IPS-NIHi11 (cell line): ENCODE results near the gene F2R.
"Not testable (repeated sequence)": the region's sequence is repeated elsewhere in the genome, so short reads cannot be mapped to it uniquely, and the experiment has no call there.

Source experiments
- DNase-seq: peaks from one replicate; pipeline ENCODE4 v3.0.0; 2012; ENCODE audit warnings: mixed read lengths, low spot score

The F2R gene

GRCh38 chr5:76755779-76756637, 40.1 kb downstream of the F2R start:
- no peak for DNase-seq

GRCh38 chr5:76757049-76757448, 41.1 kb downstream of the F2R start:
- DNase-seq: no peak

GRCh38 chr5:76761118-76761517, 45.2 kb downstream of the F2R start:
- DNase-seq: not testable (repeated sequence)

DNA sequence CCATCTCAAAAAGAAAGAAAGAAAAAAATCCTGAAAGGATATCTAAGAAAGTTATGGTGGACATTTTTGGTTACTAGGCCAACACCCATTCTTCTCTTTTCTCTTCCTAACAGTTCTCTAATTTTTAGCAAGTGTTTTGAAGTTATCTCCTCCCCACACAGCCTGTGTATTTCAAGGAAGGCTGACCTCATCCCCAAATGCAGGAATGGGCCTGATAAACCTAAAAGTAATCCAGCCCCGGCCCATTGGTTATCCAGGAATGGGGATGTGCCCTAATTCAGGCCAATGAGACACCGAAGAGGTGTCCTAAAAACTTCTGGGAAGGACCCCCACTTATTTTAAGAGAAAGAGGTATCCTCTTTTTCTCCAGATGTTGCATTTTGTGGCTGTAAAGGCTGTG, 46.6 kb downstream of the F2R start:
- no peak for DNase-seq

DNA sequence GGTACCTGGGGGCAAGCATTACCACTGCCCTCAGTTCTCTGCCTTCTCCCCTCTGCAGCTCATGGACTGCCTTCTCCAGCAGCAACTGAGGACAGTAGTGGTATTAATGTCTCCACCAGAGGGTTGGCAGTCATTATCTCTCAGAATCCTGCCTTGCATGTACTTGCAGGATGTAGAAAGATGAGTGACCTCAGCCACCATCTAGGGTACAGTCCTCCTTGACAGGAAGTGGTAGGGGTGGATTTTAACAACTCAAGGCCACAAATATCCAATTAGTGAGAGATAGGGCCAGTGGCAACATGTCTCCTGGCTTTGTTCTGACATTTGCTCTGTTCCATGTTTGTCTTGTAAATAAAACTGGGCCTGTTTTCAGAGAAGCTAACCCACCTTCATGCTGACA, 47.2 kb downstream of the F2R start:
- no peak for DNase-seq

DNA sequence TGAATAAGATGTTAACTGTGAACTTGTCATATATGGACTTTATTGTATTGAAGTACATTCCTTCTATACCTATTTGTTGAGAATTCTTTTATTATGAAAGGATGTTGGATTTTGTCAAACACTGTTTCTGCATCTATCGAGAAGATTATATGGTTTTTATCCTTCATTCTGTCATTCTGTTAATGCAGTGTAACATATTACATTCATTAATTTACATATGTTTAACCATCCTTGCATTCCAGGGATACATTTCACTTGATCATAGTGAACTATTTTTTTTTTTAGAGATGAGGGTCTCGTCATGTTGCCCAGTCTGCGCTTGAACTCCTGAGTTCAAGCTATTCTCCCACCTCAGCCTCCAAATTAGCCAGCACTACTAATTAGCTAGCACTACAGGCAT, 48.4 kb downstream of the F2R start:
- no peak for DNase-seq

DNA sequence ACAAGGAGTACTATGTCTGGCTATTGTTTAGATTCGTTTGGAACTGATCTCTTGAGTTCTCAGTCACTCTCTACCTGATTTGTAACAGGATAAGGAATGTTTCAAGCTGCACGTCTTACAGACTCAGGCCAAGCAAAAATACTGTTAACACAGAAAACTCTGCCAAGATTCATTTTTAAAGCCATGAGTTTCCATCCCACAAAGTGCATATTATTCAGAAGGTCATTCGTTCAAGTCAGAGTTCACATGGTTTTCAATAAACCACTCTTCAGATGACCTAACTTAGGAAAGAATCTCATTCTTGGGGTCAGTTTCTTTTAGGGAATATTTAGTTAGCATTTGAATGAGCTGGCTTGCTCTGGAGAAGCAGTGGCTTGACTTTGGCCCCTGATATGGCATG, 49.3 kb downstream of the F2R start:
- no peak for DNase-seq

GRCh38 chr5:76766746-76767145, 50.8 kb downstream of the F2R start:
- no peak for DNase-seq

DNA sequence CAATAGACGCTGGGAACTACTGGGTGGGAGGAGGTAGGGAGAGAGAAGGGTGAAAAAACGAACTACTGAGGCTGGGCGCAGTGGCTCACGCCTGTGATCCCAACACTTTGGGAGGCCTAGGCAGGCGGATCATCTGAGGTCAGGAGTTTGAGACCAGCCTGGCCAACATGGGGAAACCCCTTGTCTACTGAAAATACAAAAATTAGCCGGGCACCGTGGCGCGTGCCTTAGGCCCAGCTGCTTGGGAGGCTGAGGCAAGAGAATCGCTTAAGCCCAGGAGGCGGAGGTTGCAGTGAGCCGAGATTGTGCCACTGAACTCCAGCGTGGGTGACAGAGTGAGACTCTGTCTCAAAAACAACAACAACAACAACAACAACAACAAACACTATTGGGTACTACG, 55.1 kb downstream of the F2R start:
- not testable (repeated sequence) for DNase-seq

DNA sequence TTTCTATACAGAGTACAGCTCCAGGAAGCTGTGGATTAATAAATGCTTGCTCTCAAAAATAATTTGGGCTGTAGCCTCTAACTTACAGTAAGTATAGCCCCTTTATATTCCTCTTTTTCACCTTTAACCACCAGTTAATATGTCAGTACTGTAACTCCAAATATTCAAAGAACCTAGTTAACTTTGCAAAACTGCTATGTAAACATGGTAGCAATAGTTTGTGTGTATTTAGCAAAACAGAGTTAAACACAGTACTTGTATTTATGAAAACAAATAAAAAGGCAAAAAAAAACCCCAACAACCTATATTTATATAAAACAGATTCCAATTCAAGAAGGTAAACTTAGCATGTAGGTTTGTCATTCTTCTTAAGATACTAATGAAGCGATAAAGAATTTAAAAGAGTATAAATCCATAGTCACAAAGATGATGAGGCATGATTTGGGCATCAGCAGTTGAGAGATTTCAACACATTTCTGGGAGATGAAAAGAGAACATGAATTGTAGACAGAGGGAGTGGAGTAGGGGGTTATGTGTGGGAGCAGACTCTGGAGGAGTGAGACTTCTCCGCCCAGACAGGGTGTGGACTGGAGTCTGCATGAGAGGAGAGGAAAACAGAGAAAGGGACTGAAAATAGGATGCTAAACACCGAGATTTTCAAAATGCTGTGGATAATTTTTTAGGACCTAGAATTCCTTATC, 55.9 kb downstream of the F2R start:
- DNase-seq: no peak

GRCh38 chr5:76775921-76776320, 60.0 kb downstream of the F2R start:
- DNase-seq: no peak

- no peak for DNase-seq
Measured at GRCh38 chr5:76776391-76776790, 60.5 kb downstream of the F2R start.

- not testable (repeated sequence) for DNase-seq
Measured at GRCh38 chr5:76780616-76781015, 64.7 kb downstream of the F2R start.

- no peak for DNase-seq
Measured at GRCh38 chr5:76781775-76782174, 65.8 kb downstream of the F2R start.

DNA sequence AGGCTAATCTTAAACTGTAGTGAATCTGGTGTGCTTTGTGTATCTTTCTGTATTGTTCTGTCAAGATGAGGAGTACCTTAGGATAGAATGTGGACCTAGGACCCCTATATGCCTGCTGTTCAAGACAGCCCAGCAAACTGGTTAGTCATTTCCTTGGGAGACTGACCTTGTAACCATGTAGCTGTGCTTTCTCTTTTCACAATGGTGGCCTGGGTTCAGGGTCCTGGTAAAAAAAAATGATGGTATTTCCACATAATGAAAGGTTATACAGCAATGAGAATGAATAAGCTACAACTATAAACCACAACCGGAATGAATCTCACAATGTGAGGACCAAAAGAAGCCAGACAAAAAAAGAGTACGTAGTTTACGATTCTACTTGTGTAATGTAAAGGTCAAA, 66.5 kb downstream of the F2R start:
- DNase-seq: no peak
